Activated CD8-positive, alpha-beta T cell treated with anti-CD3 and anti-CD28 coated beads, Interleukin-2, amount 10 ng/mL, durations not matched to agents 7 days and 5 days (primary cell): ENCODE results near the gene ELAC2. TPM values are rescaled to one million over a fixed set of nuclear protein-coding genes. Genes with fewer than 3 reads are reported as not detected.

Source experiments
- ATAC-seq: fragments of 150-1000 bp; cut with Tn5 transposase; one replicate; pipeline ENCODE4 v1.10.0; 2021; ENCODE audit warnings: moderate library complexity
- CTCF ChIA-PET: fragments of 350-600 bp; sonication (Branson Sonifier 250); formaldehyde crosslinking; loops from one replicate; lab custom pipeline; 2021; ENCODE audit warnings: antibody characterized with exemption; lab: Charles Lee
- POLR2A ChIA-PET: fragments of 350-600 bp; sonication (Branson Sonifier 250); formaldehyde crosslinking; loops from one replicate; lab custom pipeline; 2021; ENCODE audit warnings: antibody characterized with exemption; lab: Charles Lee
- DNase-seq: peaks from one replicate; pipeline ENCODE4 v3.0.0-alpha.2; 2020
- H3K27ac Mint-ChIP-seq: one replicate; pipeline ENCODE4 v1.8.0; 2021; ENCODE audit warnings: mild to moderate bottlenecking, mixed read lengths
- H3K27me3 Mint-ChIP-seq: one replicate; pipeline ENCODE4 v1.8.0; 2021; ENCODE audit warnings: low read depth, mixed read lengths
- H3K36me3 Mint-ChIP-seq: one replicate; pipeline ENCODE4 v1.8.0; 2021; ENCODE audit warnings: low read depth, mixed read lengths
- H3K4me1 Mint-ChIP-seq: one replicate; pipeline ENCODE4 v1.8.0; 2021; ENCODE audit warnings: low read depth, mixed read lengths
- H3K4me3 Mint-ChIP-seq: one replicate; pipeline ENCODE4 v1.8.0; 2021; ENCODE audit warnings: mild to moderate bottlenecking, mixed read lengths
- H3K9me3 Mint-ChIP-seq: one replicate; pipeline ENCODE4 v1.8.0; 2022; ENCODE audit warnings: mixed read lengths; ENCODE audit not compliant: insufficient read depth
- total RNA-seq, 2 experiments: library from RNA; stranded (reverse); gene quantifications; one replicate each; pipeline ENCODE4 v1.2.3, GENCODE V29; 2021

The ELAC2 gene
- total RNA-seq, 2 experiments from 2014 or later, result 62.6 to 70.2 TPM

- Mint-ChIP-seq H3K27me3 (peaks cover 5% of the 10 kb centered on the region), H3K36me3 (no peaks in the 10 kb centered on the region), H3K4me3 (no peak overlapping the region), H3K4me1 (peaks cover 11% of the 10 kb centered on the region), H3K27ac (peak overlapping the region; percentile 51), H3K9me3 (no peaks in the 10 kb centered on the region)
- POLR2A ChIA-PET, result interaction anchor here (2.5 kb wide), 1 partner anchor 13 kb away, joined by 12 read pairs; the partner anchor contains the start of gene ELAC2
- peak; percentile 66 for DNase-seq
- CTCF ChIA-PET, result interaction anchor here (0.9 to 6.8 kb wide), 16 partner anchors 9 to 1270 kb away, joined by 3 to 167 read pairs (median 4); partner anchors contain the start of gene ELAC2
- peak; percentile 65 for ATAC-seq
These were observed 14.0 kb upstream of the ELAC2 start for GRCh38 chr17:13031718-13032350.

- ATAC-seq (no peak), DNase-seq (peak; percentile 61)
- ChIA-PET POLR2A (interaction anchor here (2.5 kb wide), 1 partner anchor 12 kb away, joined by 12 read pairs; the partner anchor contains the start of gene ELAC2), CTCF (interaction anchor here (0.6 to 6.8 kb wide), 21 partner anchors 10 to 1271 kb away, joined by 3 to 167 read pairs (median 4); partner anchors contain the start of gene ELAC2)
- Mint-ChIP-seq H3K4me1 (peaks cover 11% of the 10 kb centered on the region), H3K27me3 (peaks cover 4% of the 10 kb centered on the region), H3K4me3 (no peak overlapping the region), H3K36me3 (no peaks in the 10 kb centered on the region), H3K9me3 (no peaks in the 10 kb centered on the region), H3K27ac (no peak overlapping the region)
These were observed 12.9 kb upstream of the ELAC2 start for GRCh38 chr17:13030459-13031300.

GRCh38 chr17:13030056-13030455 is 12.2 kb upstream of the ELAC2 start:
- no peak overlapping the region for H3K27ac Mint-ChIP-seq
- no peak overlapping the region for H3K4me3 Mint-ChIP-seq
- no peaks in the 10 kb centered on the region for H3K9me3 Mint-ChIP-seq
- ATAC-seq, result no peak
- peaks cover 11% of the 10 kb centered on the region for H3K4me1 Mint-ChIP-seq
- POLR2A ChIA-PET, result interaction anchor here (2.5 kb wide), 1 partner anchor 12 kb away, joined by 12 read pairs; the partner anchor contains the start of gene ELAC2
- H3K27me3 Mint-ChIP-seq, result peaks cover under 1% of the 10 kb centered on the region
- CTCF ChIA-PET, result interaction anchor here (0.7 to 6.8 kb wide), 12 partner anchors 10 to 1265 kb away, joined by 3 to 167 read pairs (median 8); partner anchors contain the start of gene ELAC2
- DNase-seq, result no peak
- no peaks in the 10 kb centered on the region for H3K36me3 Mint-ChIP-seq

GRCh38 chr17:13029340-13029739 is 11.5 kb upstream of the ELAC2 start:
- H3K9me3 Mint-ChIP-seq, result no peaks in the 10 kb centered on the region
- DNase-seq (no peak), ATAC-seq (no peak)
- peaks cover 17% of the 10 kb centered on the region for H3K4me1 Mint-ChIP-seq
- POLR2A ChIA-PET, result interaction anchor here (0.8 to 2.5 kb wide), 3 partner anchors 9 to 1032 kb away, joined by 3 to 12 read pairs (median 4); partner anchors contain the start of genes ELAC2 and ZNF18
- no peak overlapping the region for H3K27ac Mint-ChIP-seq
- no peaks in the 10 kb centered on the region for H3K36me3 Mint-ChIP-seq
- no peak overlapping the region for H3K4me3 Mint-ChIP-seq
- peaks cover 4% of the 10 kb centered on the region for H3K27me3 Mint-ChIP-seq
- CTCF ChIA-PET, result interaction anchor here (0.9 to 6.8 kb wide), 6 partner anchors 10 to 1266 kb away, joined by 3 to 167 read pairs (median 20); partner anchors contain the start of gene ELAC2

- POLR2A ChIA-PET, result no interaction called here
- Mint-ChIP-seq H3K27ac (no peak overlapping the region), H3K4me1 (peaks cover 17% of the 10 kb centered on the region), H3K36me3 (no peaks in the 10 kb centered on the region), H3K4me3 (no peak overlapping the region), H3K9me3 (no peaks in the 10 kb centered on the region), H3K27me3 (peaks cover 4% of the 10 kb centered on the region)
- ATAC-seq, result no peak
- no peak for DNase-seq
- CTCF ChIA-PET, result interaction anchor here (6.8 kb wide), 1 partner anchor 8 kb away, joined by 167 read pairs; the partner anchor contains the start of gene ELAC2
These were observed 9.4 kb upstream of the ELAC2 start for GRCh38 chr17:13027246-13027645.

- Mint-ChIP-seq H3K36me3 (no peaks in the 10 kb centered on the region), H3K27ac (no peak overlapping the region), H3K4me3 (no peak overlapping the region), H3K9me3 (no peaks in the 10 kb centered on the region), H3K4me1 (peaks cover 7% of the 10 kb centered on the region), H3K27me3 (peaks cover 4% of the 10 kb centered on the region)
- ChIA-PET POLR2A (no interaction called here), CTCF (no interaction called here)
- no peak for DNase-seq
- ATAC-seq, result no peak
These were observed 7.9 kb upstream of the ELAC2 start for GRCh38 chr17:13025687-13026086.

GRCh38 chr17:13025258-13025627 is 7.4 kb upstream of the ELAC2 start:
- Mint-ChIP-seq H3K4me3 (no peak overlapping the region), H3K36me3 (no peaks in the 10 kb centered on the region), H3K4me1 (peaks cover 7% of the 10 kb centered on the region), H3K27me3 (peaks cover 4% of the 10 kb centered on the region), H3K9me3 (no peaks in the 10 kb centered on the region), H3K27ac (no peak overlapping the region)
- CTCF ChIA-PET, result no interaction called here
- DNase-seq (no peak), ATAC-seq (no peak)
- POLR2A ChIA-PET, result no interaction called here

- Mint-ChIP-seq H3K9me3 (no peaks in the 10 kb centered on the region), H3K27ac (no peak overlapping the region), H3K36me3 (no peaks in the 10 kb centered on the region), H3K27me3 (peaks cover 4% of the 10 kb centered on the region), H3K4me1 (peaks cover 7% of the 10 kb centered on the region), H3K4me3 (no peak overlapping the region)
- ChIA-PET CTCF (no interaction called here), POLR2A (no interaction called here)
- peak; percentile 69 for DNase-seq
- ATAC-seq, result peak; percentile 91
These were observed 6.9 kb upstream of the ELAC2 start for GRCh38 chr17:13024526-13025257.

- H3K27ac Mint-ChIP-seq, result no peak overlapping the region
- ChIA-PET CTCF (no interaction called here), POLR2A (no interaction called here)
- H3K4me1 Mint-ChIP-seq, result peaks cover 7% of the 10 kb centered on the region
- no peaks in the 10 kb centered on the region for H3K36me3 Mint-ChIP-seq
- no peak for DNase-seq
- H3K27me3 Mint-ChIP-seq, result peaks cover 4% of the 10 kb centered on the region
- no peak overlapping the region for H3K4me3 Mint-ChIP-seq
- H3K9me3 Mint-ChIP-seq, result no peaks in the 10 kb centered on the region
- ATAC-seq, result no peak
These were observed 6.2 kb upstream of the ELAC2 start for GRCh38 chr17:13024016-13024415.

- DNase-seq (no peak), ATAC-seq (peak; percentile 17)
- Mint-ChIP-seq H3K36me3 (peaks cover 44% of the 10 kb centered on the region), H3K4me3 (peak overlapping the region; percentile 98), H3K27ac (peak overlapping the region; percentile 93), H3K27me3 (no peaks in the 10 kb centered on the region), H3K4me1 (peaks cover 25% of the 10 kb centered on the region), H3K9me3 (no peaks in the 10 kb centered on the region)
- ChIA-PET CTCF (interaction anchor here (1.2 to 5.8 kb wide), 3 partner anchors 13 to 1020 kb away, joined by 4 to 167 read pairs (median 36); partner anchors contain the start of gene ZNF18), POLR2A (interaction anchor here (0.7 to 2.5 kb wide), 3 partner anchors 8 to 1020 kb away, joined by 3 to 12 read pairs (median 5); partner anchors contain the start of gene ZNF18)
These were observed 759 bp downstream of the ELAC2 start for GRCh38 chr17:13016881-13017654.
